K562 (cell line): ENCODE measurements around the gene CHRNB1. TPM values are rescaled to one million over a fixed set of nuclear protein-coding genes. Genes with fewer than 3 reads are reported as not detected.

Source experiments
- ATAC-seq: fragments of 200-7000 bp; cut with Tn5 transposase; 3 replicates; pipeline ENCODE4 v1.9.1; 2020; ENCODE audit warnings: moderate library complexity
- BruUV-seq: library from RNA; stranded (reverse); fragments of 400-500 nt; replicated peaks from 2 replicates; lab custom pipeline; 2021; lab: Mats Ljungman, UMichigan
- CTCF ChIA-PET: fragments of 300-600 bp; formaldehyde crosslinking; extraction: SDS; loops from one replicate; lab custom pipeline; 2021; ENCODE audit warnings: low intra/inter-chr PET ratio; lab: Yijun Ruan, JAX
- POLR2A ChIA-PET: fragments of 300-600, 350-650 bp; sonication (Branson Sonifier 250); formaldehyde crosslinking; extraction: SDS; loops from one replicate; lab custom pipeline; 2021; ENCODE audit warnings: antibody characterized with exemption, inconsistent platforms; lab: Yijun Ruan, JAX
- DNase-seq, 4 experiments: peaks; one replicate each; pipeline versions ENCODE4 v3.0.0 to v3.0.0-alpha.2; 2011 to 2018; ENCODE audit warnings: low spot score in 3 of 4, mixed read lengths in 3 of 4; ENCODE audit errors: extremely low read depth in 1 of 4
- FAIRE-seq: peaks from 2 replicates; lab custom pipeline; 2011; peaks lifted over from hg19 to GRCh38; lab: Jason Lieb, UNC
- H2AFZ ChIP-seq: 2 replicates; pipeline ENCODE4 v1.6.0; 2011; ENCODE audit warnings: low read depth, low read length, control low read depth, inconsistent platforms
- H3K27ac ChIP-seq: fragments of 200-600 bp; 3 replicates; pipeline ENCODE4 v1.8.0; 2011; ENCODE audit warnings: low read depth, mild to moderate bottlenecking, control low read depth, inconsistent platforms, low read length, moderate library complexity, mixed read lengths; ENCODE audit errors: extremely low read depth
- H3K27me3 ChIP-seq, 2 experiments: fragments of 300-600 bp in 1 of 2; 2 replicates in 1 of 2; 3 replicates in 1 of 2; pipeline versions ENCODE4 v1.6.0 to v1.8.0; 2011; ENCODE audit warnings: inconsistent platforms in 2 of 2, low read length in 2 of 2, mild to moderate bottlenecking in 1 of 2, mixed read lengths in 1 of 2, moderate library complexity in 1 of 2; ENCODE audit not compliant: control insufficient read depth in 2 of 2, insufficient read depth in 2 of 2
- H3K36me3 ChIP-seq: fragments of 300-600 bp; 3 replicates; pipeline ENCODE4 v1.8.0; 2011; ENCODE audit warnings: mild to moderate bottlenecking, low read length, inconsistent platforms; ENCODE audit not compliant: control insufficient read depth, insufficient read depth
- H3K4me1 ChIP-seq, 2 experiments: fragments of 200-600 bp in 1 of 2; replicated peaks in 1 of 2; 2 replicates in 1 of 2; 3 replicates in 1 of 2; pipeline versions ENCODE4 v1.5.1 to v1.8.0; 2011; ENCODE audit warnings: inconsistent platforms in 2 of 2, low read length in 2 of 2, mild to moderate bottlenecking in 1 of 2, mixed read lengths in 1 of 2, moderate library complexity in 1 of 2; ENCODE audit not compliant: control insufficient read depth in 2 of 2, insufficient read depth in 2 of 2
- H3K4me2 ChIP-seq: 2 replicates; pipeline ENCODE4 v1.6.1; 2011; ENCODE audit warnings: low read length, control low read depth, inconsistent platforms, mixed read lengths; ENCODE audit not compliant: insufficient read depth
- H3K4me3 ChIP-seq: fragments of 200-600 bp; sonication (generic), shearing (Covaris generic); 2 replicates; pipeline ENCODE4 v1.5.1; 2016; ENCODE audit warnings: control low read depth, inconsistent platforms
- H3K79me2 ChIP-seq: fragments of 200-600 bp; 3 replicates; pipeline ENCODE4 v1.8.0; 2011; ENCODE audit warnings: low read length, inconsistent platforms; ENCODE audit not compliant: control insufficient read depth, insufficient read depth
- H3K9ac ChIP-seq, 2 experiments: 2 replicates each; pipeline versions ENCODE4 v1.6.0 to v1.6.1; 2011; ENCODE audit warnings: low read depth in 2 of 2, low read length in 2 of 2, control low read depth in 1 of 2, inconsistent platforms in 1 of 2, mild to moderate bottlenecking in 1 of 2, mixed read lengths in 1 of 2; ENCODE audit not compliant: insufficient read depth in 1 of 2
- H3K9me1 ChIP-seq: one replicate; pipeline ENCODE4 v1.6.0; 2011; ENCODE audit warnings: inconsistent platforms, mild to moderate bottlenecking, low read length, moderate library complexity; ENCODE audit not compliant: control insufficient read depth, insufficient read depth
- H3K9me3 ChIP-seq: replicated peaks from 2 replicates; pipeline ENCODE4 v1.5.1; 2011; ENCODE audit warnings: low read depth, low read length, inconsistent platforms; ENCODE audit not compliant: control insufficient read depth, insufficient read depth
- H4K20me1 ChIP-seq: replicated peaks from 2 replicates; pipeline ENCODE4 v1.6.1; 2011; ENCODE audit warnings: low read length, inconsistent platforms, mixed read lengths; ENCODE audit not compliant: control insufficient read depth, insufficient read depth
- C11orf30 ChIP-seq: fragments of 450-650 bp; IDR thresholded peaks from 2 replicates; pipeline ENCODE4 v1.6.1; 2016; ENCODE audit warnings: low read depth, mild to moderate bottlenecking
- ETV1 ChIP-seq: fragments of 450-650 bp; conservative IDR thresholded peaks from 2 replicates; pipeline ENCODE4 v1.6.1; 2016; ENCODE audit warnings: missing genetic modification characterization, control low read depth, low read depth, missing compliant biosample characterization
- IRF2 ChIP-seq: sonication (generic); formaldehyde crosslinking; IDR thresholded peaks from 2 replicates; pipeline ENCODE4 v1.8.1; 2022; ENCODE audit warnings: mild to moderate bottlenecking, missing genetic modification reagents
- NCOA6 ChIP-seq: fragments of 450-650 bp; IDR thresholded peaks from 2 replicates; pipeline ENCODE4 v1.6.1; 2017; ENCODE audit warnings: mild to moderate bottlenecking
- RFX1 ChIP-seq: fragments of 450-650 bp; IDR thresholded peaks from 2 replicates; pipeline ENCODE4 v1.6.1; 2016; ENCODE audit warnings: mild to moderate bottlenecking, moderate library complexity
- ZNF12 ChIP-seq: sonication (generic); formaldehyde crosslinking; IDR thresholded peaks from 2 replicates; pipeline ENCODE4 v1.4.0; 2020; ENCODE audit warnings: mild to moderate bottlenecking, missing genetic modification reagents
- WGBS: fragments of 100-300 bp; shearing (Covaris generic); methylation state at CpG from one replicate; pipeline ENCODE4 v1.1.6; 2016; ENCODE audit warnings: low coverage, mixed read lengths; ENCODE audit not compliant: insufficient coverage; ENCODE audit errors: missing lambda C conversion rate; 5-methylcytosine and 5-hydroxymethylcytosine counted together
- in situ Hi-C: fragments of 300-500 bp; cut with MboI; formaldehyde crosslinking; loops from 4 replicates; pipeline ENCODE4 v1.15.0; 2018; ENCODE audit warnings: inconsistent platforms, mixed read lengths
- intact Hi-C: fragments of 100-400 bp; cut with micrococcal nuclease; formaldehyde crosslinking; loops from 2 replicates; pipeline ENCODE4 v1.14.2; 2022
- polyA plus RNA-seq, 8 experiments: library from polyadenylated mRNA; depleted of rRNA in 4 of 8; stranded (reverse) in 5 of 8; unstranded in 3 of 8; fragments of >200 nt; fragmentation: Nextera tagmentation in 2 of 8; fragmentation: Illumina TruSeq in 1 of 8; extraction: Ambion mirVana in 2 of 8; extraction: Trizol in 1 of 8; gene quantifications; 2 replicates each; pipeline versions ENCODE4 v1.2.1 to v1.2.3, GENCODE V29; 2011 to 2014; ENCODE audit warnings: inconsistent platforms in 1 of 8, missing spikeins in 1 of 8
- total RNA-seq, 7 experiments: library from RNA; depleted of rRNA in 6 of 7; stranded (reverse); fragments of >200 nt in 6 of 7; fragmentation: Illumina TruSeq in 2 of 7; extraction: Trizol in 2 of 7; gene quantifications; 2 replicates each; pipeline versions ENCODE4 v1.2.1 to v1.2.3, GENCODE V29; 2011 to 2021; ENCODE audit warnings: low replicate concordance in 1 of 7

Gene CHRNB1
- total and polyA plus RNA-seq, 9 of the 15 experiments (the other 6 are each of a cell fraction or from before 2014, with no cell fraction given): 4.7 to 12.3 (median 6.8) TPM

DNA sequence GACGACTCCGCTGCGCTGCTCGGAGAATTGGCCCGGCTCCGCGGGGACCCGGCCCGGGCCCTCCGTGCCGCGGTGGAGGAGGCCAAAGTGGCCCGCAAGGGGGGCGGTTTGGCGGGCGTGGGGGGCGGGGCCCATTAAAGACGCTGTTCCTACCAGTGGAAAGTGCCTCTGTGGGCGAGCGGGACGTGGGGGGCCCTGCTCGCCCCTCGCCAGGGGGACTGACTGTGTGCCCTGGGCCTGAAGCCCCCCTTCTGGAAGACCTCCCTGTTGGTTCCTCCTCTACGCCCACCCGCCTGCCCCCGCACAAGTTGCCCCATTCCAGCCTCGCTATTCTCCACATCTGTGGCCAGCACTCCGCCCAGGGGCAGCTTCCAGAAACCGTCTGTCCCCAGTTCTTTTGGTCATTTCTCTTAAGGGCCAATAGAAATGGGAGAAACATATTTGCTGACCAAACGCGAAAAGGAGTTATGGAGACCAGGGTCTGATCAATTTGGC, 7.4 kb upstream of the CHRNB1 start:
- H3K9me1 ChIP-seq: peaks cover 3% of the 10 kb centered on the region
- intact Hi-C loops (loop anchor here (5.0 kb wide), 2 partner anchors 35 to 45 kb away; partner anchors contain the start of genes POLR2A, SLC35G6 and TMEM256), in situ Hi-C loops (no loop called here)
- no peak overlapping the region for H2AFZ ChIP-seq
- FAIRE-seq: no peak
- H3K79me2 ChIP-seq: peaks cover 7% of the 10 kb centered on the region; the same call in 2 of the 3 replicates
- H4K20me1 ChIP-seq: no peaks in the 10 kb centered on the region
- 58% methylated on average over 3 of the region's 31 CpGs for WGBS
- no peaks in the 10 kb centered on the region for H3K36me3 ChIP-seq
- POLR2A ChIA-PET: interaction anchor here (1.0 to 4.2 kb wide), 3 partner anchors 16 to 84 kb away, joined by 3 to 21 read pairs (median 3); partner anchors contain the start of gene POLR2A
- H3K9ac ChIP-seq: peak overlapping the region in 1 of 2 experiments; percentile 68; a peak in 1 of 4 replicates
- no peak for ATAC-seq
- no peak overlapping the region for H3K4me3 ChIP-seq
- no peaks in the 10 kb centered on the region for H3K9me3 ChIP-seq
- H3K4me1 ChIP-seq: peaks cover 17 to 63% of the 10 kb centered on the region in 2 experiments; a peak in 4 of 5 replicates
- H3K27me3 ChIP-seq: no peaks in the 10 kb centered on the region
- H3K27ac ChIP-seq: no peak overlapping the region
- peak overlapping the region; percentile 76; the same call in 1 of the 2 replicates for H3K4me2 ChIP-seq
- DNase-seq: no peak
- CTCF ChIA-PET: no interaction called here
- BruUV-seq: no TSS peak
- no peak for TF ChIP-seq IRF2 (CRISPR knock-in tag)
- no peak for TF ChIP-seq ETV1 (tag)
- TF ChIP-seq ZNF12 (CRISPR knock-in tag): no peak
- no peak for TF ChIP-seq NCOA6
- TF ChIP-seq RFX1: no peak
- 0 out of 2 replicates have a peak, but pooled peaks have one; percentile 6 for TF ChIP-seq C11orf30
- TF ChIP-seq, all 486 proteins: peak for 1
